ENCODE measurements around the gene ELP2.
A peak's percentile ranks its signal among the peaks of the same experiment; 100 is the strongest.
"Not testable (repeated sequence)": the region's sequence is repeated elsewhere in the genome, so short reads cannot be mapped to it uniquely, and the experiment has no call there.

The ELP2 gene, protein sequence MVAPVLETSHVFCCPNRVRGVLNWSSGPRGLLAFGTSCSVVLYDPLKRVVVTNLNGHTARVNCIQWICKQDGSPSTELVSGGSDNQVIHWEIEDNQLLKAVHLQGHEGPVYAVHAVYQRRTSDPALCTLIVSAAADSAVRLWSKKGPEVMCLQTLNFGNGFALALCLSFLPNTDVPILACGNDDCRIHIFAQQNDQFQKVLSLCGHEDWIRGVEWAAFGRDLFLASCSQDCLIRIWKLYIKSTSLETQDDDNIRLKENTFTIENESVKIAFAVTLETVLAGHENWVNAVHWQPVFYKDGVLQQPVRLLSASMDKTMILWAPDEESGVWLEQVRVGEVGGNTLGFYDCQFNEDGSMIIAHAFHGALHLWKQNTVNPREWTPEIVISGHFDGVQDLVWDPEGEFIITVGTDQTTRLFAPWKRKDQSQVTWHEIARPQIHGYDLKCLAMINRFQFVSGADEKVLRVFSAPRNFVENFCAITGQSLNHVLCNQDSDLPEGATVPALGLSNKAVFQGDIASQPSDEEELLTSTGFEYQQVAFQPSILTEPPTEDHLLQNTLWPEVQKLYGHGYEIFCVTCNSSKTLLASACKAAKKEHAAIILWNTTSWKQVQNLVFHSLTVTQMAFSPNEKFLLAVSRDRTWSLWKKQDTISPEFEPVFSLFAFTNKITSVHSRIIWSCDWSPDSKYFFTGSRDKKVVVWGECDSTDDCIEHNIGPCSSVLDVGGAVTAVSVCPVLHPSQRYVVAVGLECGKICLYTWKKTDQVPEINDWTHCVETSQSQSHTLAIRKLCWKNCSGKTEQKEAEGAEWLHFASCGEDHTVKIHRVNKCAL

GRCh38 chr18:36129300-36130038, at the start of gene ELP2, which contains the start of gene SLC39A6:
Gene ELP2 (plus strand): TSS chr18:36129899. CDS start chr18:36129934, 35 bp downstream.
Gene SLC39A6 (minus strand): TSS chr18:36129340. CDS start chr18:36127007, 2,333 bp downstream.
- TF ChIP-seq CTCF (IDR thresholded peaks at IDR 0.05; ENCODE audit: borderline replicate concordance, control extremely low read depth, extremely low read depth, insufficient read depth, missing control alignments) = no peak
- in situ Hi-C loops (cut with MboI; ENCODE audit: low sequenced_read_pairs, unreplicated experiment) = no loop called here
- DNase-seq (ENCODE audit: low spot score) = peak; percentile 98

- in situ Hi-C loops (cut with MboI; ENCODE audit: low sequenced_read_pairs, unreplicated experiment) = loop anchor here (25.0 kb wide), 1 partner anchor 731 kb away; no protein-coding TSS in a partner anchor
- DNase-seq (ENCODE audit: low spot score) = not testable (repeated sequence)
Observed at GRCh38 chr18:36081118-36081517, 48.6 kb upstream of the ELP2 start.

DNA sequence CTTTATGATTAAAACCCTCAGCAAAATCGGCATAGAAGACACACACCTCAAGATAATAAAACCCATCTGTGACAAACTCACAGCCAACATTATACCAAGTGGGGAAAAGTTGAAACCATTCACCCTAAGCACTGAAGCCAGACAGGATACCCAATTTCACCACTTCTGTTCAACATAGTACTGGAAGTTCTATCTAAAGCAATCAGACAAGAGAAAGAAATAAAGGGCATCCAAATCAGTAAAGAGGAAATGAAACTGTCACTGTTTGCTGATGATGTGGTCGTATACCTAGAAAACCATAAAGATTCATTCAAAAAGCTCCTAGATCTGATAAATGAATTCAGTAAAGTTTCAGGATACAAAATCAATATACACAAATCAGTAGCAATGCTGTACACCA, 46.0 kb upstream of the ELP2 start:
- no peak for DNase-seq (ENCODE audit: low spot score)
- no peak for TF ChIP-seq CTCF (IDR thresholded peaks at IDR 0.05; ENCODE audit: borderline replicate concordance, control extremely low read depth, extremely low read depth, insufficient read depth, missing control alignments)
- in situ Hi-C loops (cut with MboI; ENCODE audit: low sequenced_read_pairs, unreplicated experiment) = loop anchor here (25.0 kb wide), 1 partner anchor 729 kb away; no protein-coding TSS in a partner anchor

DNA sequence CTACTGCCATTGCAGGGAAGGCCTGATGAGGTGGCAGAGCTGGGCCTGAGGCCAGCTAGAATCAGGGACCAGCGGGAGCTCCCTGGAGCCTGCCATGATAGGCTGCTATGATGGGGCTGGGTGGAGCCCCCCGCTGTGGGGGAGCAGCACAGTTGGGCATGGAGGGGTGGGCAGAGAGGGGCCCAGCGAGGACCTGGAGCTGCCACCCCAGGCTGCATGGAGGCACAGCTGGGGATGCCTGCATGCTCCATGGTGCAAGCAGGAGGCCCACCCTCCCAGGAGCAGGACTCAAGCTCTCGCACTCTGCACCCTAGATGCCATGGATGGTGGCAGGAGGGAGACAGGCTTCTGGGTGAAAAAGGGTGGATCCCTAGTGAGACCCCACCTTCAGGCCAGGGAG, 44.5 kb upstream of the ELP2 start:
- in situ Hi-C loops (cut with MboI; ENCODE audit: low sequenced_read_pairs, unreplicated experiment) = loop anchor here (25.0 kb wide), 1 partner anchor 727 kb away; no protein-coding TSS in a partner anchor
- no peak for DNase-seq (ENCODE audit: low spot score)
- TF ChIP-seq CTCF (IDR thresholded peaks at IDR 0.05; ENCODE audit: borderline replicate concordance, control extremely low read depth, extremely low read depth, insufficient read depth, missing control alignments) = no peak

- in situ Hi-C loops (cut with MboI; ENCODE audit: low sequenced_read_pairs, unreplicated experiment) = loop anchor here (25.0 kb wide), 1 partner anchor 726 kb away; no protein-coding TSS in a partner anchor
- no peak for TF ChIP-seq CTCF (IDR thresholded peaks at IDR 0.05; ENCODE audit: borderline replicate concordance, control extremely low read depth, extremely low read depth, insufficient read depth, missing control alignments)
- no peak for DNase-seq (ENCODE audit: low spot score)
Observed at GRCh38 chr18:36086186-36086585, 43.5 kb upstream of the ELP2 start.

GRCh38 chr18:36088256-36088655, 41.4 kb upstream of the ELP2 start:
- DNase-seq (ENCODE audit: low spot score) = no peak
- no peak for TF ChIP-seq CTCF (IDR thresholded peaks at IDR 0.05; ENCODE audit: borderline replicate concordance, control extremely low read depth, extremely low read depth, insufficient read depth, missing control alignments)
- in situ Hi-C loops (cut with MboI; ENCODE audit: low sequenced_read_pairs, unreplicated experiment) = loop anchor here (25.0 kb wide), 1 partner anchor 724 kb away; no protein-coding TSS in a partner anchor
